Measurements from ENCODE around the gene NAV2.

NAV2 gene

GRCh38 chr11:20095189-20095588 is 382.6 kb downstream of the NAV2 start:
- no peak for DNase-seq (ENCODE audit: low read depth)
- TF ChIP-seq, protein P1, sequence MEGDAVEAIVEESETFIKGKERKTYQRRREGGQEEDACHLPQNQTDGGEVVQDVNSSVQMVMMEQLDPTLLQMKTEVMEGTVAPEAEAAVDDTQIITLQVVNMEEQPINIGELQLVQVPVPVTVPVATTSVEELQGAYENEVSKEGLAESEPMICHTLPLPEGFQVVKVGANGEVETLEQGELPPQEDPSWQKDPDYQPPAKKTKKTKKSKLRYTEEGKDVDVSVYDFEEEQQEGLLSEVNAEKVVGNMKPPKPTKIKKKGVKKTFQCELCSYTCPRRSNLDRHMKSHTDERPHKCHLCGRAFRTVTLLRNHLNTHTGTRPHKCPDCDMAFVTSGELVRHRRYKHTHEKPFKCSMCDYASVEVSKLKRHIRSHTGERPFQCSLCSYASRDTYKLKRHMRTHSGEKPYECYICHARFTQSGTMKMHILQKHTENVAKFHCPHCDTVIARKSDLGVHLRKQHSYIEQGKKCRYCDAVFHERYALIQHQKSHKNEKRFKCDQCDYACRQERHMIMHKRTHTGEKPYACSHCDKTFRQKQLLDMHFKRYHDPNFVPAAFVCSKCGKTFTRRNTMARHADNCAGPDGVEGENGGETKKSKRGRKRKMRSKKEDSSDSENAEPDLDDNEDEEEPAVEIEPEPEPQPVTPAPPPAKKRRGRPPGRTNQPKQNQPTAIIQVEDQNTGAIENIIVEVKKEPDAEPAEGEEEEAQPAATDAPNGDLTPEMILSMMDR (conservative IDR thresholded peaks at IDR 0.05; ENCODE audit: control insufficient read depth, insufficient read depth, low read depth, low read length) = no peak
- no peak overlapping the region for H3K4me3 ChIP-seq (ENCODE audit: control insufficient read depth, low read depth, low read length)

DNA sequence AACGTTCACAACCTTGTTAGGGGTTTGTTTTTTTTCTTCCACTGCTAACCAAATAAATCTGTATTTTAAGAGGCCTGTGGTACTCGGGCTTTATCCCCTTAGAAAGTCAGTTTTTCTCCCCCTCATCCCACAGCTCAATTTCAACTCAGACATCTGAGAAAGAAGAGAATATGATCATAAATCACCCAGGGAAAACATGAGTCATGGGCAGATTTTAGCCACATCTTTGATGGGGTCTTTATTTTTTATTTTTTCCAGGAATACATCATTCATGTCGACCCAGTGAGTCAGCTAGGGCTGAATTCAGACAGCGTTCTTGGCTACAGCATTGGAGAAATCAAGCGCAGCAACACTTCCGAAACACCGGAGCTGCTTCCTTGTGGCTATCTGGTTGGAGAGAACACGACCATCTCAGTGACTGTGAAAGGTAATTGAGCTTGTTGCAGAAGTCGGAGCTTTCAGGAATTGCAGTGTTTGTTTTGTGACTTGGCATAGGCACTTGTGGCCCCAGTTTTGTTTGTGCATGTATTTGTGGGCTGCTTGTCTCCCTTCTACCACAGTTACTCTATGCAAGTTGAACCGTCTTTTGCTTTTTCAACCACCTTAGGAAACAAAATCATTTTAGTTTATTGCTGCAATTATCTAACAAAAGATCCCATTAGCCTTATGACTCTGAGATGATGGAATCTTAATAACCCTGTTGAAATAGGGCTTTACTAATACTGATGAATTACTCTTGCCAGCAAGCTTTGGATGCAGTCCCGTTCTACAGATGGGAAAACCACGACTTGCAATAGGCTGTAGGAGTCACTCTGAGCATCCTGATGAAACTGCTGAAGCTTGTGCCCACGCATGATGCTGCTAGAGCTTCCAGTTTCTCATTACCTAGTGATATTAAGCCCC is 384.9 kb downstream of the NAV2 start:
- peak overlapping the region; percentile 30 for H3K4me3 ChIP-seq (ENCODE audit: control insufficient read depth, low read depth, low read length)
- TF ChIP-seq, protein P1 (conservative IDR thresholded peaks at IDR 0.05; ENCODE audit: control insufficient read depth, insufficient read depth, low read depth, low read length) = no peak
- DNase-seq (ENCODE audit: low read depth) = peak; percentile 99

DNA sequence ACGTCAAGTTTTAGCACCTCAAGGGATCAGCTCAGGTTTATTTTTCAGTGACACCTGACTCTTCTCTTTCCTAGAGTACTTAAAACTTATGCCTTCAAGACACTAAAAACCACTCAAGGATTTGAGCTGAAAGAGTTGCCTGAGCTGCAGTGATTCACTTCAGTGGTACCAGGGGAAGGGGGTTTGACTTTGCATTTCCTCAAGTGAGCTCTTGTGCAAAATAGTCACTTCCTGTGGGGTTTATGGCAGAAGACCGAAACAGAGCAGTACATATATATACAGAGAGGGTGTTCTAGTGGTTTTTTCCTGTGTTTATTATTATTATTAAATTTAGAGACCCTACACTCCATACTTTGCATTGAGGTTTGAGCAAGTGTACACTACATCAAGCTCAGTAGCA is 386.9 kb downstream of the NAV2 start:
- no peak overlapping the region for H3K4me3 ChIP-seq (ENCODE audit: control insufficient read depth, low read depth, low read length)
- no peak for DNase-seq (ENCODE audit: low read depth)
- TF ChIP-seq, protein P1 (conservative IDR thresholded peaks at IDR 0.05; ENCODE audit: control insufficient read depth, insufficient read depth, low read depth, low read length) = no peak

DNA sequence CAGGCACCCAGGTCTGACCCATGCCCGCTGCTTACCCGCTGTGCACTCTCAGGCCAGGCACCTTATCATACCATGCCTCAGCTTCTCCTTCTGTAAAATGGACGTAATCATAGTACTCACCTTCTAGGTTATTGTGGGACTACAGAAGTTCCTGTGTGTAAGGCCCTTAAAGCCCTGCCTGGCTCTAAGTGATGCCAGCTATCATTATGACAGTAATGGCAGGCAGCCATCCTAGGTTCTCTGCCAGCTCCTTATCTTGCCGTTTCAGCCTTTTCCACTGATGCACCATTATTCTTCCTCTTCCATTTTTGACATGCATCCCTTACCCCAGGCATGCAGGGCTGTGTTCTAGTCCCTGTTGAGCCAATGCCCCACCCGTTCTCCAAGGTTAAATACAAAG is 389.8 kb downstream of the NAV2 start:
- H3K4me3 ChIP-seq (ENCODE audit: control insufficient read depth, low read depth, low read length) = no peak overlapping the region
- TF ChIP-seq, protein P1 (conservative IDR thresholded peaks at IDR 0.05; ENCODE audit: control insufficient read depth, insufficient read depth, low read depth, low read length) = no peak
- DNase-seq (ENCODE audit: low read depth) = no peak

GRCh38 chr11:20103281-20103680 is 390.6 kb downstream of the NAV2 start:
- TF ChIP-seq, protein P1 (conservative IDR thresholded peaks at IDR 0.05; ENCODE audit: control insufficient read depth, insufficient read depth, low read depth, low read length) = no peak
- H3K4me3 ChIP-seq (ENCODE audit: control insufficient read depth, low read depth, low read length) = no peak overlapping the region
- no peak for DNase-seq (ENCODE audit: low read depth)

DNA sequence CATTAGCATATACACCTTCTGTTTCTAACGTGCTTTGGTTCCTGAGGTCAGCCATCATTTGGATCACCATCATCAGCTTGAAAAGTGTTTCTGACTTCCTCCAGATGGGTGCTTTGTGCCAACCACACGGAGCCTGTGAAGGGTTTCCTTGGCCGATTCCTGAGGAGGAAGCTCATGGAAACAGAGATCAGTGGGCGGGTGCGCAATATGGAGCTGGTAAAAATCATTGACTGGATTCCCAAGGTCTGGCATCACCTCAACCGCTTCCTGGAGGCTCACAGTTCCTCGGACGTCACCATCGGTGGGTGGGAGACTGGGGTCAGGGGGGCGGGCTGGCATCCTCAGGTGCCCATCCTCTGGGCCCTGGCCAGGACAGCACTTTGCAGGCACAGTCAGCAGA is 392.8 kb downstream of the NAV2 start:
- no peak overlapping the region for H3K4me3 ChIP-seq (ENCODE audit: control insufficient read depth, low read depth, low read length)
- TF ChIP-seq, protein P1 (conservative IDR thresholded peaks at IDR 0.05; ENCODE audit: control insufficient read depth, insufficient read depth, low read depth, low read length) = no peak
- no peak for DNase-seq (ENCODE audit: low read depth)
